ENCODE measurements around the gene ABHD10.

DNA sequence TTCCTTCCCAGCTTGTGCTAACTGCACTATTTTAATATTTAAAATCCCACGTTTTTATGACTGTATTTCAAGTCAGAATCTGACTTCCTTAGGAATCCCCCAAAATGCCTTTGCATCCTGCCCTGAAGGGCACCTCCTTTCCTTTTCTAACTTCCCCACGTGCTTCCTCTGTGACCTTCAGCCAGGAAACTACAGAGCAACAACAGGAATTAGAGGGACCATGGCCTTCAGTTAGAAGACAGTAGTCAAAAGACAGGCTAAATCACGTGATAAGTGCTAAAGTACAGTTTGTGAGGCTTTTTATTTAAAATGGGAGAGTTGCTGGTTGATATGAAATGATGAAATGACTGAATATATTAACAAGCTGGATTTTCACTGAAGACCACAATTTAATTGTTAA, 11.8 kb upstream of the ABHD10 start:
- TF ChIP-seq, protein P1, sequence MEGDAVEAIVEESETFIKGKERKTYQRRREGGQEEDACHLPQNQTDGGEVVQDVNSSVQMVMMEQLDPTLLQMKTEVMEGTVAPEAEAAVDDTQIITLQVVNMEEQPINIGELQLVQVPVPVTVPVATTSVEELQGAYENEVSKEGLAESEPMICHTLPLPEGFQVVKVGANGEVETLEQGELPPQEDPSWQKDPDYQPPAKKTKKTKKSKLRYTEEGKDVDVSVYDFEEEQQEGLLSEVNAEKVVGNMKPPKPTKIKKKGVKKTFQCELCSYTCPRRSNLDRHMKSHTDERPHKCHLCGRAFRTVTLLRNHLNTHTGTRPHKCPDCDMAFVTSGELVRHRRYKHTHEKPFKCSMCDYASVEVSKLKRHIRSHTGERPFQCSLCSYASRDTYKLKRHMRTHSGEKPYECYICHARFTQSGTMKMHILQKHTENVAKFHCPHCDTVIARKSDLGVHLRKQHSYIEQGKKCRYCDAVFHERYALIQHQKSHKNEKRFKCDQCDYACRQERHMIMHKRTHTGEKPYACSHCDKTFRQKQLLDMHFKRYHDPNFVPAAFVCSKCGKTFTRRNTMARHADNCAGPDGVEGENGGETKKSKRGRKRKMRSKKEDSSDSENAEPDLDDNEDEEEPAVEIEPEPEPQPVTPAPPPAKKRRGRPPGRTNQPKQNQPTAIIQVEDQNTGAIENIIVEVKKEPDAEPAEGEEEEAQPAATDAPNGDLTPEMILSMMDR (IDR thresholded peaks at IDR 0.05), result no peak
- TF ChIP-seq POLR2AphosphoS5 (IDR thresholded peaks at IDR 0.05), result no peak
